ENCODE results near the gene AIP. TPM values are rescaled to one million over a fixed set of nuclear protein-coding genes. Genes with fewer than 3 reads are reported as not detected.

Gene AIP
- total and polyA plus RNA-seq, 3 donors from 2014 or later, result 34.6 to 61.7 (median 60.7) TPM

DNA sequence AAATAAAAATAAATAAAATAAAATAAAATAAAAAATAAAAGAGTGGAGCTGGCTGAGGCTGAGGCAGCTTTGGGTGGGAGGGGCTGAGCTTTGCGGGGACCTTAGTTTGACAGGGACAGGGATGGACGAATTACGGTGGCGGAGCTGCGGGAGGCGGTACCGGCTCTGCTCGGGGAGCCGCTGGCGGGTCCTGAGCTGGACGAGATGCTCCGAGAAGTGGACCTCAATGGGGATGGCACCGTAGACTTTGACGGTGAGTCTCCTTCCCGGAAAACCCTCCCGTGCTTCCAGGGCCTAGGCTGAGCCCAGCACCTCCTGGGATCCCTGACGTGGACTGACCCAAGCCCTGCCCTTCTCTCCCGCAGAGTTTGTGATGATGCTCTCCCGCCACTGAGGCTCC lies 24.6 kb upstream of the AIP start:
- 84 to 86% methylated on average over 19 of the region's 19 CpGs for WGBS, 2 donors
- no peak for DNase-seq
- intact Hi-C loops (cut with DNase I; ENCODE audit: low total_unique reads), result no loop called here
- Histone ChIP-seq H3K27ac (no peak overlapping the region), H3K36me3 (ENCODE audit: low read depth, missing control alignments) (no peaks in the 10 kb centered on the region), H3K4me1 (no peaks in the 10 kb centered on the region), H3K4me3 (no peak overlapping the region), H3K9me3 (no peaks in the 10 kb centered on the region), H3K27me3 (no peaks in the 10 kb centered on the region)
- TF ChIP-seq, protein P1, sequence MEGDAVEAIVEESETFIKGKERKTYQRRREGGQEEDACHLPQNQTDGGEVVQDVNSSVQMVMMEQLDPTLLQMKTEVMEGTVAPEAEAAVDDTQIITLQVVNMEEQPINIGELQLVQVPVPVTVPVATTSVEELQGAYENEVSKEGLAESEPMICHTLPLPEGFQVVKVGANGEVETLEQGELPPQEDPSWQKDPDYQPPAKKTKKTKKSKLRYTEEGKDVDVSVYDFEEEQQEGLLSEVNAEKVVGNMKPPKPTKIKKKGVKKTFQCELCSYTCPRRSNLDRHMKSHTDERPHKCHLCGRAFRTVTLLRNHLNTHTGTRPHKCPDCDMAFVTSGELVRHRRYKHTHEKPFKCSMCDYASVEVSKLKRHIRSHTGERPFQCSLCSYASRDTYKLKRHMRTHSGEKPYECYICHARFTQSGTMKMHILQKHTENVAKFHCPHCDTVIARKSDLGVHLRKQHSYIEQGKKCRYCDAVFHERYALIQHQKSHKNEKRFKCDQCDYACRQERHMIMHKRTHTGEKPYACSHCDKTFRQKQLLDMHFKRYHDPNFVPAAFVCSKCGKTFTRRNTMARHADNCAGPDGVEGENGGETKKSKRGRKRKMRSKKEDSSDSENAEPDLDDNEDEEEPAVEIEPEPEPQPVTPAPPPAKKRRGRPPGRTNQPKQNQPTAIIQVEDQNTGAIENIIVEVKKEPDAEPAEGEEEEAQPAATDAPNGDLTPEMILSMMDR (IDR thresholded peaks at IDR 0.05), result no peak
- no peak for TF ChIP-seq POLR2A (IDR thresholded peaks at IDR 0.05)

DNA sequence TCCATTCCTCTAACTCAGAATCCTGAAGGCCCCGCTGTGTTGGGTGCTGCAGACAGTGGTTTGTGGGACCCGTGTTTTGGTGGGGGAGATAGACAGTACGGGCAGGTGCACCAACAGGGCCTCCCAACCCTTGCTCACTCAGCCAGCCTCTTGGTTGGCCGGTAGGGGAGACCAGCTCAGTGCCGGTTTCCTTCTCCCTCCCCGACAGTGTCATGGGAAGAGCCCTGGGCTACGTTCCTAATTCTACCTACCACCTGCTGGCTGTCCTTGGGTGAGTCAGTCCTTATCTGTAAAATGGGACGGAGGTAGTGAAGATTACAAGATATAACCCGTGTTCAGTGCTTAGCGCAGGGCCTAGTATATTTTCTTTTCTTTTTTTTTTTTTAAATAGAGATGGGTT lies 19.6 kb upstream of the AIP start:
- intact Hi-C loops (cut with DNase I; ENCODE audit: low total_unique reads), result no loop called here
- Histone ChIP-seq H3K9me3 (no peaks in the 10 kb centered on the region), H3K4me1 (peaks cover 11% of the 10 kb centered on the region), H3K36me3 (ENCODE audit: low read depth, missing control alignments) (no peaks in the 10 kb centered on the region), H3K27ac (no peak overlapping the region), H3K27me3 (no peaks in the 10 kb centered on the region), H3K4me3 (no peak overlapping the region)
- WGBS, 2 donors, result 36 to 72% methylated on average over 10 of the region's 10 CpGs
- no peak for DNase-seq
- TF ChIP-seq, protein P1 (IDR thresholded peaks at IDR 0.05), result no peak
- TF ChIP-seq POLR2A (IDR thresholded peaks at IDR 0.05), result no peak

GRCh38 chr11:67463680-67464410 lies 19.0 kb upstream of the AIP start:
- Histone ChIP-seq H3K27ac (peak overlapping the region; percentile 85 to 87), H3K4me3 (peak overlapping the region; percentile 49 to 66), H3K27me3 (no peaks in the 10 kb centered on the region), H3K36me3 (ENCODE audit: low read depth, missing control alignments) (no peaks in the 10 kb centered on the region), H3K4me1 (peaks cover 12% of the 10 kb centered on the region), H3K9me3 (no peaks in the 10 kb centered on the region)
- peak; percentile 34 for DNase-seq
- no peak for TF ChIP-seq POLR2A (IDR thresholded peaks at IDR 0.05)
- TF ChIP-seq, protein P1 (IDR thresholded peaks at IDR 0.05), result no peak
- WGBS, 2 donors, result 52 to 64% methylated on average over 9 to 20 of the region's 20 CpGs
- intact Hi-C loops (cut with DNase I; ENCODE audit: low total_unique reads), result no loop called here

DNA sequence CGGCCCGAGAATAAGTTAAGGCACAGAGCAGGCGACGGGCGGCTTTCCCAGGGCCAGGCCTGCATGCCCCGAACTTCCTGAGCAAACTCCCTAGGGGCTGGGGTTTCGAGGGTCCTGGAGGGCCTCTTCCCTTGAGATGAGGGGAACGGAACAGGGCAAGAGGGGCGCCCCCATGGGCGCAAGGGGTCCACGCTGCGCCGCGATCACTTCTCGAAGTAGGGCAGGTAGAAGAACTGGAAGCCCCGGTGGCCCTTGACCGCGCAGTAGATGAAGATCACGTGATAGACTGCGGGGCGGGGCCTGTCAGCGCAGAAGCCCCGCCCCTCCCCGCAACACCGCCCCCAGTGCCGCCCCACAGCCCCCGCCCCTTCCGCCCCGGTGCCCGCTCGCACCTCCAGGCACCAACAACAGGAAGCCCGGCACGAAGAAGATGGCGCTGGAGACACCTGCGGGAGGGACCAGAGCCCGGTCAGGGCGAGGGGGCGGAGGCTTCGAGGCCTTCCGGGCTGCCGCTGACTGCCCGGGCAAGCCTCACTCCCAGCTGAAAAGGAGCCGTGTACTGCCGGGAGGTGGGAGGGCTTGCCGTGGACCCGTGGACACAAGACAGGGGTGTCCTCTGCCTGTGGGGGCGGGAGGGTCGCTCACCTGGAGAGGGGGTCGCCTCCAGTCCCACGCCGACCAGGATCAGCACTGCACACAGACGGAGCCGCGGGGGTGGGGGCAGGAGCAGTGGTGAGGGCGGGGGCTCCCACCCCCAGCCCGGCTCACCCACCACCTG lies 18.2 kb upstream of the AIP start:
- peak; percentile 91 for DNase-seq
- H3K36me3 ChIP-seq (ENCODE audit: low read depth, missing control alignments), result no peaks in the 10 kb centered on the region
- TF ChIP-seq, protein P1 (IDR thresholded peaks at IDR 0.05), result no peak
- no peaks in the 10 kb centered on the region for H3K27me3 ChIP-seq
- peaks cover 12% of the 10 kb centered on the region for H3K4me1 ChIP-seq
- H3K9me3 ChIP-seq, result no peaks in the 10 kb centered on the region
- peak overlapping the region; percentile 85 to 87 for H3K27ac ChIP-seq
- intact Hi-C loops (cut with DNase I; ENCODE audit: low total_unique reads), result no loop called here
- 35 to 60% methylated on average over 1 to 55 of the region's 56 CpGs for WGBS, 2 donors
- H3K4me3 ChIP-seq, result peak overlapping the region; percentile 49 to 66

Data from testis (tissue), 3 donors.